ENCODE measurements around the gene ASIC5.
A peak's percentile ranks its signal among the peaks of the same experiment; 100 is the strongest.
"Not testable (repeated sequence)": the region's sequence is repeated elsewhere in the genome, so short reads cannot be mapped to it uniquely, and the experiment has no call there.

Gene ASIC5, protein sequence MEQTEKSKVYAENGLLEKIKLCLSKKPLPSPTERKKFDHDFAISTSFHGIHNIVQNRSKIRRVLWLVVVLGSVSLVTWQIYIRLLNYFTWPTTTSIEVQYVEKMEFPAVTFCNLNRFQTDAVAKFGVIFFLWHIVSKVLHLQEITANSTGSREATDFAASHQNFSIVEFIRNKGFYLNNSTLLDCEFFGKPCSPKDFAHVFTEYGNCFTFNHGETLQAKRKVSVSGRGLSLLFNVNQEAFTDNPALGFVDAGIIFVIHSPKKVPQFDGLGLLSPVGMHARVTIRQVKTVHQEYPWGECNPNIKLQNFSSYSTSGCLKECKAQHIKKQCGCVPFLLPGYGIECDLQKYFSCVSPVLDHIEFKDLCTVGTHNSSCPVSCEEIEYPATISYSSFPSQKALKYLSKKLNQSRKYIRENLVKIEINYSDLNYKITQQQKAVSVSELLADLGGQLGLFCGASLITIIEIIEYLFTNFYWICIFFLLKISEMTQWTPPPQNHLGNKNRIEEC

DNA sequence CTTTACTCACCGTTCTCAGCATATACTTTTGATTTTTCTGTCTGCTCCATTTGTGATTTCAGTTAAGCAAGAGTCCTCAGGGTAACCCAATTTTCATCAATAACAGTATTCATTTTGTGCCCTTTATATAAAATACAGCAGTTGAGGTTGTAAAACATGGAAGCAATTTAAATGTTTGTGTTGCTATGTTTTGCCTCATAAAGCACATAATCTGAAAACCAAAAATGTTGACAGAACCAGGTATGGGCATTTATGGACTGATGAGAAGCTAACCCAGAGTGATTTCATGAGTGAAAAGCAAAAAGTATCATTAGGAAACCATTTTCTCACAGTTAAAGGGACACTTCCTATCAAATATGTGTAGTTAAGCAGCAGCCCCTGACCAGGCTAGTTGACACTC is at the start of gene ASIC5:
Gene ASIC5 (minus strand): TSS at position 101 of the 400 bp plus-strand sequence. CDS start 51 bp downstream, at position 50.
- no peak for DNase-seq

DNA sequence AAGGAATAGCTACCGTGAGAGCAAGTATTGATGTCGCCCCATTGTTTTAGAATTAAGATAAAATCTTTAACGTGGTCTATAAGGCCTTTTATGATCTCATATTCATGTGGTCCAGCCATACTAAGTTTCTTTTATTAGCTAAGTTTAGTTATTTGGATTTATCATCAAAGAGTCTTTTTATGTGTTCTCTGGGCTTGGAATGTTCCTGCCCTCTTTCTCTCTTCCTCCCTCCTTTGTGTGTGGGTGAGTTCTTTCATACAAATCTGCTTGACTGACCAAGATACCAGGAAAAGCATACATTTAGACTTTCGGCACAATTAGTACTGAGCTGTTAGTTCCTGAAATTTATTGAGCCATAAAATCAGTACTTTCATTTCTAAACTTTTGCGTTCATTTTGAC is 48.7 kb upstream of the ASIC5 start:
- no peak for DNase-seq

DNA sequence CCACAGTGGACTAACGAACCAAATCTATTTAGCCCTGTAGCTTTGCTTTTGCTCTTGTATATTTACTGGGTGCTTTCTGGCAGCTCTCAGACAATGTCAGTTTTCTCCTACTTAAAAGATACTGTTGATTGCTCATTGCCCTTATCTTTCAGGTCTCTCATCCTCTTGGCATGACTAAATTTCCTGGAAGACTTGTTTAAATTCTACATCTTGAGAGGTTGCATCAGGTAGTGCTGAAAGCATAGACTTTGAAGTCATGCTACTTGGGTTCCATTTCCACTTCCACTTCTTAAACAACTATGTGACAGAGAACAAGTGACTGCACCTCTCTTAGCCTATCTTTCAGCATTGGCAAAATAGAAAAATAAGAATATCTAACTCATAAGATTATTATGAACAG is 45.8 kb upstream of the ASIC5 start:
- DNase-seq = no peak

DNA sequence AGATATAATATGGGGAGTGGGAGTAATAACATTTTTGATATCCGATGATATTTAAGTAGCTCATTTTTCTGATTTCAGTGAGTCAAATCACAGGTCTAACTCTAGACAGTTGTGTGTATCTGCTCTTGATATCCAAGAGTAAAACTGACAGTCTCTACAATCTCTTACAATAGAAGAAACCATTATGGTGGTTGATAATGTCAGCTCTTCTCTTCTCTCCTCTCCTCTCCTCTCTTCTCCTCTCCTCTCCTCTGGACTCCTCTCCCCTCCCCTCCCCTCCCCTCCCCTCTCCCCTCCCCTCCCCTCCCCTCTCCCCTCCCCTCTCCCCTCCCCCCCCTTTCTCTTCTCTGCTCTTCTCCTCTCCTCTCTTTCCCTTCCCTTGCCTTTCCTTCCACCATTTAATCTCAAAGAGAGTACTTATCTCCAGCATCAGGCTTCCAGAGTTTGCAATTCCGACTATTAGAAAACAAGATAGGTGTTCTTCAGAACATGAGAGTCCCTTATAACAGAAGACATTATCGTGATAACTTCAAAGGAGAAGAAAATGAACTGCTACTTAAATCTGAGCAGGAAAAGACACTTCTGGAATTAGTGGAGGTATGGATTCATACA is 43.6 kb upstream of the ASIC5 start:
- no peak for DNase-seq

DNA sequence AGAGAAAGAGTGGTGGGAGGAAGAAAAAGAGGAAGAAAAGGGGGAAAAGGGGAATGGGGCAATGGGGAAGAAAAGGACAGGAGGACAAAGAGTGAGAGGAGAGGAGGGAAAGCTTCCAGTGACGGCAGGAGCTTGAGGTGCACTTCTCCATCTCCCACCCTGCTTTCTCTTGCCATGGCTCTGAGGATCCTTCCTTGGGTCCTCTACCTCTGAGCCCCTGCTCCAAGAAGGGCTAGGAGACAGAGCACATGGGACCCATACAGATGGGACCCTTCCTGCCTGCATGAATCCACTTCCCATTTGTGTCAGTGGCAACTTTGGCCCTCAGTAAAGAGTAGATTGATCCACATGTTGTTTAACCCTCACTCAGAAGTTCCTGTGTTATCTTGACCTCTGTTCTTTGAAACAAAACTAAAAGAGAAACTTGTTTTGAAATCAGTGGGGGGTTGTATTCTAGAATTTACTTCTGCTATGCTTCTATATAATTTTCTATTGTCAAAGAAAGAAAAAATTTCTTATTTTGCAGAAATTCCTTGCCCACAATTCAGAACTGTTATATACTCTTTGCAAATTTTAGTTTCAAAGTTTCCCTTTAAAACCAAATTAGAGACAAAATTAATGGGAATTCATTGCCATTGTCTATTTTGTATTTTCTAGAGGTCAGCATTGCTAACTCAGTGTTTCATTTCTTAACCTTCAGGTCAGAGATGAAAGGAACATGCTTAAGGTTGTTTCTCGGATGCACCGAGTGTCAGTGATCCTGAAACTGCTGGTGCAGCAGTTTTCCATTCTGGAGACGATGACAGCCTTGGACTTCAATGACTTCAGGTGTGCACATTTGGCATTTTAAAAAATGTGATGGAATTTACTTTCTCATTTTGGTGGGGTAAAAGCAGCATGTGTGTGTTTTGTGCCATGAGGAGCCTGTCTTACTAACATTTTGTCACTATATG is 42.4 kb upstream of the ASIC5 start:
- no peak for DNase-seq

DNA sequence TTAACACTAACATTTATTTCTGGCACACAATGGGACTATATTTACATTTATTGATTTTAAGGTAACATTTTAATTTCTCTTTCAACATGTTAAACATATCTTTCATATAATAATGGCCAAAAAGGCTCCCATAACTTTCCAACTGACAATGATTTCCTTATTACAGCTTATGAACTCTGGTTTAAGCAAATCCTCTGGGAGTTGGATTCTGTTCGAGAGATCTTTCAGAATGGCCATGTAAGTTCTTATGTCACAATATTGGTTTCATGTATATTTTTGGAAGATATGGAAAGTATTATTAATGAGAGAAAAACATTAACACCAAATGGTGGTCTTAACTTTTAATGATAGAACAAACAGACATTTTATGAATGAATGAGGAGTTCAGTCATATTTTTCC is 41.5 kb upstream of the ASIC5 start:
- no peak for DNase-seq

DNA sequence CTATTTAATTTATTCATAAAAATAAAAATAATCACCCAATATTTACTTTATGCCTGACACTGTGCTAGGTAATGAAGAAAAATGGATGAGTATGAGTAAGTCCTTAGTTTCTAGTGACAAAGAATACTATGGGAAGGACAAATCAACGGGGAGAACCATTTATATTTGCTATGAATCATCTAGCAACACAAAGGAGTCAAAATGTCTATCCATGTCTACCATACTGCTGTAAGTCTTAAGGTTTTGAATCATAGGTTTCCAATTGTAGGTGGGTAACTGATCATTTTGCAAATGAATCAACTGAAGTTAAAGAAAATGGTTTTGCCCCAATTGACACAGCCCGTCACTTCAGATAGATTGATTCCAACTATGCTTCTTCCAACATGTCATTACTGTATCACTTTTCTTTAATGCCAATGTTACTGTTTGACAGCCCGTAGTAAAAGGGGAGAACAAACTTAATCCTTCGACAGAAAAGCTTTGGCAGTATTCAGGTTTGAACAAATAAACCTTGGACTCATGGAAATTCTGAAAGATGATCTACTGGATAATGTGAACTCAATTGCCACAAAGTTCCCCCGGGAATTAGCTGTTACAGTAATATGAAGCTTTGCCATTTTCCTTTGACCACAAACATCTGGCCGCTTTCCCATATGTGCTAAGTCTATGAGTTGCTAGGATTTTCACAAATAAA is 40.6 kb upstream of the ASIC5 start:
- peak; percentile 18 to 33 for DNase-seq

DNA sequence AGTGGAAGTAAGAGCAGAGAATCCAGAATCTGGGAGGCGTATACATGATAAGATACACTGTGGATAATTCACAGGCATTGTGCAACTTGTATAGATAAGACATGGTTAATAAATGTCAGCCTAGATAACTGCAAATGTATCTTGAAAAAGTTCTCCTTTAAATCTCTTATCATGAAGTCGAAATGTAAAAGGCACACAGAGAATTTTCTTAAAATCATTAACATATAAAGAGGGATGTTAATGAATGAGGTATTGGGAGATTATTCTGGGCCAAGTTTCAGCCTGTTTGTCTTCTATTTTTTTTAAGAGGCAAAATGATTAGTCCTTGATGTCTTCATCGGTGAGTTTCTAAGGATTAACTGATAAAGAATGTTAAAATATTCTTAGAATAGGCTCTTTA is 38.3 kb upstream of the ASIC5 start:
- DNase-seq = no peak

DNA sequence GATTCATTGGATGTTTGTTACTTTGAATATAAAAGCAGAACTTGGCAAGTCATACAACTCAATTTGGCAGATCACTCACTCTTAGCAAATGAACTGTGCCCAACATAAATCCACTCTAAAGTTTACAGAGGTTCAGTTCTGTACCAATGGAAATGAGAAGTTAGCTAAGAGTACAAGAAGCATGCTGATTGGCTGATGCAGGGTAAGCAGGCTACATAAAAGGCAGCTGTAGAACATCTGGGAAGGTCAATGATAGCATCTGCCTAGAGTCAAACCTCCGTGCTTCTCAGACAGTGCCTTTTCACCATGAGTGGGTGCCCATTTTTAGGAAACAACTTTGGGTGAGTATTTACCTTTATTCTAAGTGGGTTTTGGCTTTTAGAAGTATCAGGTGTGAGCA is 37.4 kb upstream of the ASIC5 start, which contains the start of gene TDO2:
Gene TDO2 (plus strand): TSS at position 244 of the 400 bp plus-strand sequence. CDS start 63 bp downstream, at position 307.
- no peak for DNase-seq

DNA sequence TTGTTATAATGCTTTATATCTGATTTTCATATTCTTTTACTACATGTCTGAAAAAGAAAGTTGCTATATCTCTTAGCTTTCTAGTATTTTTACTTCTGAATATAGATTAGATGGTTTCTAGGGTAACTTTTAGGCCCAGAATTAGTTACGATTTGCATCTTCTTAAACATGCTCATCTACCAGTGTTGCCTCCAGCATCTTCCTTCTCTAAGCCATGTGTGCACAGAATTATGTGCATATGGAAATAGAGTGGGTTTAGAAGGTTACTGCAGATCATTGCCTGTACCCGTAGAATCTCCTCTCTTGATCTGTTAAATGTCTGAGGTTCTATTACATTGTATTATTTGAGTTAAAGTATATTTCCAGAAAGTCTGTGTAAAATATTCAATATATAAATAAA is 34.9 kb upstream of the ASIC5 start:
- no peak for DNase-seq

DNA sequence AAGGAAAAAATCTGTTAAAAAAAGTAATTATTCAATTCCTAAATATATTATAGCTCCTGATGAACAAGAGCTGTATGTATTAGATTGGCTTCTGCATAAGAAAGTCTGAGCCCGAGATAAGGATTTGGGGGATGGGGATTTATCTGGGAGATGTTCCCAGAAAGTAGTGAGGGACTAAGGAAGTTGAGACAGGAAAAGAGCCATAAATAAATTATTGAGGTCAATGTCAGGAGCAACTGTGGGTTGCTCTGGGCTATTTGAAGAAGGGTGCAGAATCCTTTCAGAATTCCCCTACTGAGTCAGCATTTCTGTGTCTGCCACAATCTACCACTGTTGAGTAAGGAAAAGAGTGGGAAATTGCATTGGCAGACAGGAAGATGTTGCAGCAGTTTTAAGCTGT is 34.3 kb upstream of the ASIC5 start:
- no peak for DNase-seq

DNA sequence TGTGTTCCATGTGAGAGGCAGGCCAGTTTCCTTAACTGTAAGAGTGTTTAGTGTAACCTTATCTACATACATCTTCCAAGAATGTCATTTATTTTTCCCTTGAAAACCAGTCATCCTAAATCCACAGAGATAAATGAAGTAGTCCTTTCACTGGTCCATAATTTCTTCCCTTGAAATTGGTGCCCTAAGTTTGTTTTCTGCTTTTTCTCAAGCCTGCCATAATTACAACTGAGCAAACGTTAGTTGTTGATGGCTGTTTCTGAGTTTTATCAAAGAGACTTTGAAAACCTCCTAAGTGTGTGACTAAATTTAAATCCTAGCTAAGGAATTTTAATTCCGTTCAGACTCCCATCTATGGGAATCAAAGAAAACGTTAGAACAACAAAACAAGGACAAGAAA is 33.8 kb upstream of the ASIC5 start:
- DNase-seq = no peak

DNA sequence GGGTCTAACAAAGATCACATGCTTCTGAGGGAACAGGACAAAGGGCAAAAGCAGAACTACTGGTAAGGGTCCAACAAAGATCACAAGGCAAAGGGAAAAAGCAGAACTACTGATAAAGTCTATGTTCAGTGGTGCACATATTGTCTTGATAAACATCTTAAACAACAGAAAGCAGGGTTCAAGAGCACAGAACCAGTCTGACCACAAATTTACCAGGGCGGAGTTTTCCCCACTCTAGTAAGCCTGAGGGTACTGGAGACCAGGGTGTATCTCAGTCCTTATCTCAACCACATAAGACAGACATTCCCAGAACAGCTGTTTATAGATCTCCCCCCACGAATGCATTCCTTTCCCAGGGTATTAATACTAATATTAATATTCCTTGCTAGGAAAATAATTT is 32.3 kb upstream of the ASIC5 start:
- not testable (repeated sequence) for DNase-seq

DNA sequence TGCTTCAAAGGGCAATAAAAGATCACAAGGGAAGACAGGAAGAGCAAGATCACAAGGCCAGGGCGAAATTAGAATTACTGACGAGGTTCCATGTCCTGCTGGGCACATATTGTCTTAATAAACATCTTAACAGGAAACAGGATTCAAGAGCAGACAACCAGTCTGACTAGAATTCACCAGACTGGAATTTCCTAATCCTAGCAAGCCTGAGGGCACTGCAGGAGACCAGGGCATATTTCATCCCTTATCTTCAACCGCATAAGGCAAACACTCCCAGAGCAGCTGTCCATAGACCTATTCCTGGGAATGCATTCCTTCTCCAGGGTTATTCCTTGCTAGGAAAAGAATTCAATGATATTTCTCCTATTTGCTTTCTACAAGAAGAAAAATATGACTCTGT is 25.0 kb upstream of the ASIC5 start:
- DNase-seq = no peak

DNA sequence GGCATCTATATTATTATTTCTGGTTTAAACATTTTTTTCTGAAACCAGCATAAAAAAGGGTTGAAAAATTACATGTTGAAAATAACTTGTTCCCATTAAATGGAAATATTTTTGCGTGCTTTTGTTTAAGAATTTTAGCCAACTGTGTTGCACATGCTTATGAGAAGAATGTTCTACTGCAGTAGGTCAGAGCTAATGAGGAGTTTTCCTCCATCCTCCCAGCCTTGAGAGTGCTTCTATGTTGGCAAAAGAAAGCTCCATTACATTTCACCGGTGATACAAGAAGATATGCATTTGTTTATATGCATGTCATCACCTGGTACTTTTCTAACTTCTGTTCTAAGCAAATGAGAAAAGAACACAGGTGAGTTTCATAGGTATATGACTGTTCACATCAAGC is 23.9 kb upstream of the ASIC5 start:
- no peak for DNase-seq

DNA sequence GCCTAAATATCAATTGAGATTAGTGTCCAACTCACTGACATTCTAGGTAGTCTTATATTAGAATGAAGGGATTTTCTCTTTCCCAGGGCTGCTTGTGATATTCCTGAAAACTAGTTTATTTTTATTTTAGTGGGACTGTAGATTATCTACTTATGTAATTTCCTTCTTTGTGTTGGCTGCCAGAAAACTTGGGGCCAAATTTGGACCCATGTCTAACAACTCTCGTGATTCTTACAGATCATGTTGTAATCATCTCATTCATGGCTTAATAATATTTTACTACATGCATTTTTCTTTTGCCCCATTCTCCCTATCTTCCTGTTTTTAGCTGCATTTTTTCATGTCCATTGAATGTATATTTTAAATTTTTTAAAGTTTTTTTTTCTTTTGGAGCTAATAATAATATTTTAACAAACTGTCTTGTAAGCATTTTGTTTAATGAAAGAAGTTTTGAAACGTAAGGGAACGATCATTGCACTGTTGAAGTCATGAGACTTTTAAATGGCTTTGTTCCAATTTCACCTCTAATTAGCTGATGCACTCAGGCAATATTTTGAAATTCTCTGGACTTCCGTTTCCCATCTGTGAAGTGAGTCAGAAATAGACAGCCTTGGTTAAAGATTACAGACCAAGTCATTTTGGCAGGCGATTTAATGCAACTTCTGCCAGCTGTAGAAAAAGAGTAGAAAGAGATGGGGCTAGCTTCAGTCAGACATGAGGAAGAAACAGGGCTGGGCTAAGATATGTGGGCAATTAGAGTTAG is 23.1 kb upstream of the ASIC5 start:
- no peak for DNase-seq

DNA sequence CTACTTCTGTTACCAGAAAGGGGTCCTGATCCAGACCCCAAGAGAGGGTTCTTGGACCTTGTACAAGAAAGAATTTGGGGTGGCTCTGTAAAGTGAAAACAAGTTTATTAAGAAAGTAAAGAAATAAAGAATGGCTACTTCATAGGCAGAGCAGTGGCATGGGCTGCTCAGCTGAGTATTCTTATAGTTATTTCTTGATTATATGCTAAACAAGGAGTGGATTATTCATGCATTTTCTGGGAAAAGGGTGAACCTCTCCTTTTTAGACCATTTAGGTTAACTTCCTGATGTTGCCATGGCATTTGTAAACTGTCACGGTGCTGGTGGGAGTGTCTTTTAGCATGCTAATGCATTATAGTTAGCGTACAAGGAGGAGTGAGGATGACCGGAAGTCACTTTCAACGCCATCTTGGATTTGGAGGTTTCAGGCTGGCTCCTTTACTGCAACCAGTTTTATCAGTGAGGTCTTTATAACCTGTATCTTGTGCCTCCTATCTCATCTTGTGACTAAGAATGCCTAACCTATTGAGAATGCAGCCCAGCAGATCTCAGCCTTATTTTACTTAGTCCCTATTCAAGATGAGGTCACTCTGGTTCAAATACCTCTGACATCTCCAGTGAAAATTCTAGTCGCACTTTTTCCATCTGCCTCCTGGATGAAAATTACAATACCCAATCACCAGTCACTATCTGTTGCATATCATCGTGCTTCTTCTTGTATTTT is 21.9 kb upstream of the ASIC5 start:
- DNase-seq = no peak

DNA sequence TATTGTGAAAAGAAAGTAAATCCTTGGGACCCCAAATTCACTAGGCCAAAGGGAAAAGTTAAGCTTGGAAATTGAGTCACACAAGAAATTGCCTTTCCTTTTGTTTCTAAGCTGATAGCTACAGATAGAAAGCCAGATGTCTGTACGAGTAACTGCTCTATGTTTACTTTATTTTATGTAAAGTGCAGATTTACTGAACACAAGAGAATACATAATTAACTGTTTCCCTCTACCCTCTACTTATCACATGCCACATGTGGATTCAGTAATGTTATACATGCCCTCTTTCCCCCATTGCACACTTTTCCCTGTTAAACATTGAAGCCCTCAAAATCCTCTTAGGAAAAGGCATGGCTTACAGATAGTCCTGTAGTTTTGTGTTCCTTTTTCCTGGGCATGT is 21.0 kb upstream of the ASIC5 start:
- peak in 1 of 2 experiments; percentile 2 for DNase-seq

DNA sequence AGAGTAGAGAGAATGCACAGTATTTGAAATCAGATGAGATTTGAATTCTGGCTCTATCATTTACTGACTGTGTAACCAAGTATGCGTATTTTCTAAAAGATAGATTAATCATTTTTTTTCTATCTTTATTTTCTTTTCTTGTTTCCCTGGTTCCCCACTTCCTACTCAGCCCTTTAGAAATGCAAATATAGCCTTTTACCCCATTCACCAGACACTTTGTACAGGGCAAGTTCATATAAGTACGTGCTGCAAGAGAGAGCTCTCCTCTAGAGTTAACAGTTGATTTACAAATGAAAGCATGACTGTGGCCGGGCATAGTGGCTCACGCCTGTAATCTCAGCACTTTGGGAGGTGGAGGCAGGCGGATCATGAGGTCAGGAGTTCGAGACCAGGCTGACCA is 19.6 kb upstream of the ASIC5 start:
- no peak for DNase-seq

DNA sequence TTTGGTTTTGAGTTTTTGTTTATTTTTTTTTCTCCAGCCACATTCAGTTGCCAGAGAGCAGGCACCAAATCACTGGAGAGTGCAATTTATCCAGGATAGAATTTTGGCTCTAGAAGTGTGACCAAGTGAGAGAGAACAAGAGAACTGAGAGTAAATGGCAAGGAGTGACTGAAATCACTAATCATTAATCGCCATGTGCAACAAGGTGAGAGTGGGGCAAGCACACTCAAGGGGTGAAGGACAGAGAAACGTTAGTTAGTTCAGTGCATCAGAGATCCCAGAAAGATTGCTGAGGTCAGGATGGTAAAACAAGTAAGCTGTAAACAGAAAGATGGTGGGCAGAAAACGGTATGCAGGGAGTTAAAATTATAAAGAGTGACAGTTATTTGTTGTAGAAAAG is 17.8 kb upstream of the ASIC5 start:
- no peak for DNase-seq

DNA sequence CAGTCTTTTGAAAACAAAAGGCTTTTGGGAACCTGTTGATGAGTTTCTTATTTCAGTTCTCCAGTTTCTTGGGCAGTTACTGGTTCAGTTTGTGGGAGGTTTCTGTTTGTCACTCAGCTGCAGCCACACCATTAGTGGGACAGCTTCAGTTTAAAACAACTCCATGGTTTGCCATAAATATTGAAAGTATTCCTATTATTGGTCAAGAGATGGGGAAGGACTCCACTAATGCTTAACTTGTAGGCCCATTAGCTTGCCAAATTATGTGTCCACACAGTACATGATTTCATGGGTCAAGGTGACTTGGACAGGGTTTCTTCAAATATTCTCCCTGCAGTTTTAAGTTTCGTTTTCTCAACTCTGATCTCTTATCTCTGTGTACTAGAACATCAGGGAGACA is 15.5 kb upstream of the ASIC5 start:
- DNase-seq = no peak

Data from NCI-H2081 (cell line).